IMR-90 (cell line): ENCODE results near the gene TRIM26. TPM values are rescaled to one million over a fixed set of nuclear protein-coding genes. Genes with fewer than 3 reads are reported as not detected.

Experiments used
- ATAC-seq: fragments of 200-7000 bp; cut with Tn5 transposase; 2 replicates; pipeline ENCODE4 v1.9.1; 2020; ENCODE audit warnings: low read depth, mild to moderate bottlenecking, moderate library complexity
- BruUV-seq: library from RNA; stranded (reverse); fragments of 400-500 nt; replicated peaks from 2 replicates; lab custom pipeline; 2021; lab: Mats Ljungman, UMichigan
- CTCF ChIA-PET: fragments of 300-600 bp; formaldehyde crosslinking; extraction: SDS; loops from one replicate; lab custom pipeline; 2021; ENCODE audit warnings: antibody characterized with exemption; lab: Yijun Ruan, JAX
- POLR2A ChIA-PET: fragments of 300-600 bp; sonication (Branson Sonifier 250); formaldehyde crosslinking; loops from one replicate; lab custom pipeline; 2022; ENCODE audit warnings: antibody characterized with exemption; ENCODE audit not compliant: unreplicated experiment; lab: Charles Lee
- DNase-seq: peaks from one replicate; pipeline ENCODE4 v3.0.0; 2013
- H2AFZ ChIP-seq: replicated peaks from 2 replicates; pipeline ENCODE3; 2013; ENCODE audit warnings: low read length, mild to moderate bottlenecking; ENCODE audit not compliant: poor library complexity
- H2AK5ac ChIP-seq: 2 replicates; pipeline ENCODE4 v1.6.1; 2013; ENCODE audit warnings: low read depth, low read length, inconsistent platforms
- H2AK9ac ChIP-seq: replicated peaks from 2 replicates; pipeline ENCODE3; 2013; ENCODE audit warnings: mild to moderate bottlenecking, low read depth, low read length, moderate library complexity; ENCODE audit not compliant: poor library complexity
- H2BK120ac ChIP-seq: 2 replicates; pipeline ENCODE4 v1.6.1; 2013; ENCODE audit warnings: low read depth, low read length, inconsistent platforms
- H2BK15ac ChIP-seq: 3 replicates; pipeline ENCODE4 v1.6.1; 2013; ENCODE audit warnings: low read depth, low read length, inconsistent platforms
- H2BK20ac ChIP-seq: 2 replicates; pipeline ENCODE4 v1.6.1; 2013; ENCODE audit warnings: low read depth, mild to moderate bottlenecking, inconsistent platforms, low read length, moderate library complexity
- H2BK5ac ChIP-seq: 2 replicates; pipeline ENCODE4 v1.6.1; 2013; ENCODE audit warnings: mild to moderate bottlenecking, low read depth, low read length, inconsistent platforms; ENCODE audit not compliant: poor library complexity, severe bottlenecking
- H3K14ac ChIP-seq: replicated peaks from 2 replicates; pipeline ENCODE4 v1.6.1; 2013; ENCODE audit warnings: low read depth, low read length, inconsistent platforms
- H3K18ac ChIP-seq: 2 replicates; pipeline ENCODE4 v1.6.1; 2013; ENCODE audit warnings: low read depth, low read length, control low read depth
- H3K23ac ChIP-seq: 2 replicates; pipeline ENCODE4 v1.6.1; 2013; ENCODE audit warnings: low read depth, low read length, inconsistent platforms
- H3K27ac ChIP-seq: 2 replicates; pipeline ENCODE4 v1.5.1; 2013; ENCODE audit warnings: mild to moderate bottlenecking, control low read depth, low read length; ENCODE audit not compliant: insufficient read depth
- H3K27me3 ChIP-seq: 2 replicates; pipeline ENCODE4 v1.6.1; 2013; ENCODE audit warnings: low read length; ENCODE audit not compliant: control insufficient read depth, insufficient read depth
- H3K36me3 ChIP-seq: 2 replicates; pipeline ENCODE4 v1.6.1; 2013; ENCODE audit warnings: low read length, mixed read lengths; ENCODE audit not compliant: control insufficient read depth, insufficient read depth
- H3K4ac ChIP-seq: 2 replicates; pipeline ENCODE4 v1.6.1; 2013; ENCODE audit warnings: low read depth, low read length, inconsistent platforms
- H3K4me1 ChIP-seq: 2 replicates; pipeline ENCODE4 v1.6.1; 2013; ENCODE audit warnings: low read length, mixed read lengths; ENCODE audit not compliant: control insufficient read depth, insufficient read depth
- H3K4me2 ChIP-seq: 2 replicates; pipeline ENCODE4 v1.6.1; 2013; ENCODE audit warnings: low read depth, mild to moderate bottlenecking, control low read depth, low read length, moderate library complexity
- H3K4me3 ChIP-seq: 2 replicates; pipeline ENCODE4 v1.5.1; 2013; ENCODE audit warnings: low read depth, mild to moderate bottlenecking, control low read depth, low read length, moderate library complexity; ENCODE audit not compliant: insufficient read depth
- H3K56ac ChIP-seq: 2 replicates; pipeline ENCODE4 v1.6.1; 2013; ENCODE audit warnings: low read length, inconsistent platforms; ENCODE audit not compliant: insufficient read depth; ENCODE audit errors: extremely low read depth
- H3K79me1 ChIP-seq, 2 experiments: 2 replicates each; pipeline ENCODE4 v1.6.1; 2013; ENCODE audit warnings: low read length in 2 of 2, inconsistent platforms in 1 of 2, low read depth in 1 of 2
- H3K9ac ChIP-seq: 2 replicates; pipeline ENCODE4 v1.6.1; 2013; ENCODE audit warnings: low read depth, low read length, control low read depth
- H3K9me1 ChIP-seq: 2 replicates; pipeline ENCODE4 v1.6.1; 2013; ENCODE audit warnings: low read length, inconsistent platforms; ENCODE audit not compliant: insufficient read depth
- H3K9me3 ChIP-seq: 2 replicates; pipeline ENCODE4 v1.6.1; 2013; ENCODE audit warnings: low read length; ENCODE audit not compliant: control insufficient read depth, insufficient read depth
- H4K20me1 ChIP-seq: 2 replicates; pipeline ENCODE4 v1.6.1; 2013; ENCODE audit warnings: low read length, inconsistent platforms; ENCODE audit not compliant: insufficient read depth
- H4K5ac ChIP-seq: 2 replicates; pipeline ENCODE4 v1.6.1; 2013; ENCODE audit warnings: mild to moderate bottlenecking, low read depth, low read length, control low read depth
- H4K8ac ChIP-seq, 2 experiments: 2 replicates each; pipeline ENCODE4 v1.6.1; 2013; ENCODE audit warnings: low read depth in 2 of 2, low read length in 2 of 2, control low read depth in 1 of 2, inconsistent platforms in 1 of 2
- H4K91ac ChIP-seq: 2 replicates; pipeline ENCODE4 v1.6.1; 2013; ENCODE audit warnings: low read depth, low read length, inconsistent platforms; ENCODE audit not compliant: insufficient read depth
- BHLHE40 ChIP-seq: fragments of 150-350 bp; IDR thresholded peaks from 2 replicates; pipeline ENCODE4 v1.6.1; 2016; ENCODE audit warnings: mild to moderate bottlenecking, low read depth, low read length
- CEBPB ChIP-seq: IDR thresholded peaks from 2 replicates; pipeline ENCODE4 v1.6.1; 2012; ENCODE audit warnings: low read depth, low read length, improper control_type of control experiment
- CHD1 ChIP-seq: IDR thresholded peaks from 2 replicates; pipeline ENCODE4 v1.6.1; 2012; ENCODE audit warnings: low read depth, low read length, improper control_type of control experiment
- ELK1 ChIP-seq: fragments of 150-350 bp; IDR thresholded peaks from 2 replicates; pipeline ENCODE4 v1.6.1; 2016; ENCODE audit warnings: low read depth, mild to moderate bottlenecking, low read length, moderate library complexity, borderline replicate concordance
- FOS ChIP-seq: fragments of 150-350 bp; IDR thresholded peaks from 2 replicates; pipeline ENCODE4 v1.6.1; 2016; ENCODE audit warnings: low read depth, low read length
- MAFK ChIP-seq: IDR thresholded peaks from 2 replicates; pipeline ENCODE4 v1.6.1; 2012; ENCODE audit warnings: low read depth, low read length, improper control_type of control experiment
- MXI1 ChIP-seq: IDR thresholded peaks from 2 replicates; pipeline ENCODE4 v1.6.1; 2012; ENCODE audit warnings: low read depth, mild to moderate bottlenecking, low read length, moderate library complexity, borderline replicate concordance
- NFE2L2 ChIP-seq: fragments of 150-350 bp; IDR thresholded peaks from 2 replicates; pipeline ENCODE4 v1.6.1; 2016; ENCODE audit warnings: low read depth, mild to moderate bottlenecking, low read length
- POLR2A ChIP-seq: IDR thresholded peaks from 2 replicates; pipeline ENCODE4 v1.6.1; 2012; ENCODE audit warnings: mild to moderate bottlenecking, low read depth, low read length
- RAD21 ChIP-seq: IDR thresholded peaks from 2 replicates; pipeline ENCODE4 v1.6.1; 2012; ENCODE audit warnings: low read length, improper control_type of control experiment
- RCOR1 ChIP-seq: IDR thresholded peaks from 2 replicates; pipeline ENCODE4 v1.6.1; 2012; ENCODE audit warnings: mild to moderate bottlenecking, low read length, improper control_type of control experiment; ENCODE audit not compliant: insufficient replicate concordance
- RFX5 ChIP-seq: IDR thresholded peaks from 2 replicates; pipeline ENCODE4 v1.8.0; 2012; ENCODE audit warnings: low read depth, mild to moderate bottlenecking, low read length, moderate library complexity
- SMC3 ChIP-seq: fragments of 150-350 bp; IDR thresholded peaks from 2 replicates; pipeline ENCODE4 v1.6.1; 2016; ENCODE audit warnings: low read depth, mild to moderate bottlenecking, antibody characterized with exemption, low read length, moderate library complexity
- WGBS, 2 experiments: methylation state at CpG; one replicate each; pipeline versions ENCODE4 v1.1.5 to v1.1.7; 2013; ENCODE audit warnings: missing lambda C conversion rate in 2 of 2; ENCODE audit not compliant: insufficient read length in 1 of 2; ENCODE audit errors: extremely low coverage in 2 of 2; 5-methylcytosine and 5-hydroxymethylcytosine counted together
- dilution Hi-C: fragments of 300-500 bp; cut with HindIII; formaldehyde crosslinking; loops from one replicate; pipeline ENCODE4 v1.14.3; 2018; ENCODE audit warnings: low sequenced_read_pairs; ENCODE audit not compliant: unreplicated experiment
- in situ Hi-C: fragments of 300-500 bp; cut with MboI; formaldehyde crosslinking; loops from 3 replicates; pipeline ENCODE4 v1.14.3; 2019; ENCODE audit warnings: low sequenced_read_pairs, inconsistent platforms, mixed read lengths
- intact Hi-C: fragments of 100-400 bp; cut with micrococcal nuclease; formaldehyde crosslinking; loops from 2 replicates; pipeline ENCODE4 v1.10.0; 2022
- polyA plus RNA-seq, 3 experiments: library from polyadenylated mRNA; depleted of rRNA; stranded (reverse); fragments of >200 nt; gene quantifications; 2 replicates each; pipeline ENCODE4 v1.2.3, GENCODE V29; 2012; ENCODE audit warnings: low replicate concordance in 1 of 3
- total RNA-seq: library from RNA; depleted of rRNA; stranded (reverse); fragments of >200 nt; gene quantifications from 2 replicates; pipeline ENCODE4 v1.2.3, GENCODE V29; 2012
- TF ChIP-seq, protein P1 (sequence below): fragments of 150-350 bp; IDR thresholded peaks from 2 replicates; pipeline ENCODE4 v1.6.1; 2017; ENCODE audit warnings: mild to moderate bottlenecking, antibody characterized with exemption, low read length, low read depth
- TF ChIP-seq, protein P2 (sequence below): conservative IDR thresholded peaks from 2 replicates; pipeline ENCODE4 v1.5.1; 2012; ENCODE audit warnings: mild to moderate bottlenecking, low read depth, low read length, improper control_type of control experiment

The TRIM26 gene
- total and polyA plus RNA-seq, 2 of the 4 experiments (the other 2 are of a cell fraction): 22.6 to 23.8 TPM

DNA sequence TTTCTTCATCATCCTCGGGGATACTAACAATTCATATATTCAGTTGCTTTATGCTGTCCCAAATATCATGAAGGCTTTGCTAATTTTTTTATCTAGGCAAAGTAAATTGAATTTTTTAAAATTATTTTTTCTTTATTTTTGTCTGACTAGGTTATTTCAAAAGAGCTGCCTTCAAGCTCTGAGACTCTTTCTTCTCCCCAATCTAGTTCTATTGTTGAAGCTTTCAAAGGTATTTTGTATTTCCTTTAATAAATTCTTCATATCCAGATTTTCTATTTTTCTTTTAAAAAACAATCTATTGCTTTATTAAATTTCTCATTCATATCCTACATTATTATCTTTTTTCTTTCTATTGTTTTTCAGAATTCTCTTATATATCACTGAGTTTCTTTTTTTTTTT, 33.1 kb downstream of the TRIM26 start:
- H3K14ac ChIP-seq: no peak overlapping the region
- H2BK15ac ChIP-seq: no peak overlapping the region
- H3K9me3 ChIP-seq: 0 out of 2 replicates have a peak, but pooled peaks cover 2% of the 10 kb centered on the region
- dilution Hi-C loops (no loop called here), in situ Hi-C loops (no loop called here), intact Hi-C loops (no loop called here)
- no peak overlapping the region for H4K5ac ChIP-seq
- no peak overlapping the region for H3K27ac ChIP-seq
- DNase-seq (no peak), ATAC-seq (no peak)
- H2AK5ac ChIP-seq: no peak overlapping the region
- H3K9ac ChIP-seq: no peak overlapping the region
- no peak overlapping the region for H2AK9ac ChIP-seq
- no peak overlapping the region for H3K4ac ChIP-seq
- WGBS, 2 experiments: no CpG with 5 or more reads among the region's 1 CpG
- BruUV-seq: no TSS peak
- no peaks in the 10 kb centered on the region for H3K9me1 ChIP-seq
- H3K4me2 ChIP-seq: no peak overlapping the region
- H2BK20ac ChIP-seq: no peak overlapping the region
- H3K79me1 ChIP-seq: no peaks in the 10 kb centered on the region
- H2AFZ ChIP-seq: no peak overlapping the region
- no peak overlapping the region for H3K56ac ChIP-seq
- no peak overlapping the region for H2BK5ac ChIP-seq
- H3K36me3 ChIP-seq: peaks cover 3% of the 10 kb centered on the region; the same call in 1 of the 2 replicates
- POLR2A ChIA-PET: no interaction called here
- no peak overlapping the region for H4K91ac ChIP-seq
- no peak overlapping the region for H3K23ac ChIP-seq
- H3K4me1 ChIP-seq: no peaks in the 10 kb centered on the region
- peaks cover 4% of the 10 kb centered on the region for H3K27me3 ChIP-seq
- CTCF ChIA-PET: no interaction called here
- no peak for TF ChIP-seq RFX5
- TF ChIP-seq, protein P1, sequence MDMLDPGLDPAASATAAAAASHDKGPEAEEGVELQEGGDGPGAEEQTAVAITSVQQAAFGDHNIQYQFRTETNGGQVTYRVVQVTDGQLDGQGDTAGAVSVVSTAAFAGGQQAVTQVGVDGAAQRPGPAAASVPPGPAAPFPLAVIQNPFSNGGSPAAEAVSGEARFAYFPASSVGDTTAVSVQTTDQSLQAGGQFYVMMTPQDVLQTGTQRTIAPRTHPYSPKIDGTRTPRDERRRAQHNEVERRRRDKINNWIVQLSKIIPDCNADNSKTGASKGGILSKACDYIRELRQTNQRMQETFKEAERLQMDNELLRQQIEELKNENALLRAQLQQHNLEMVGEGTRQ: no peak
- no peak for TF ChIP-seq BHLHE40
- no peak for TF ChIP-seq CEBPB
- no peak for TF ChIP-seq POLR2A
- TF ChIP-seq, protein P2, sequence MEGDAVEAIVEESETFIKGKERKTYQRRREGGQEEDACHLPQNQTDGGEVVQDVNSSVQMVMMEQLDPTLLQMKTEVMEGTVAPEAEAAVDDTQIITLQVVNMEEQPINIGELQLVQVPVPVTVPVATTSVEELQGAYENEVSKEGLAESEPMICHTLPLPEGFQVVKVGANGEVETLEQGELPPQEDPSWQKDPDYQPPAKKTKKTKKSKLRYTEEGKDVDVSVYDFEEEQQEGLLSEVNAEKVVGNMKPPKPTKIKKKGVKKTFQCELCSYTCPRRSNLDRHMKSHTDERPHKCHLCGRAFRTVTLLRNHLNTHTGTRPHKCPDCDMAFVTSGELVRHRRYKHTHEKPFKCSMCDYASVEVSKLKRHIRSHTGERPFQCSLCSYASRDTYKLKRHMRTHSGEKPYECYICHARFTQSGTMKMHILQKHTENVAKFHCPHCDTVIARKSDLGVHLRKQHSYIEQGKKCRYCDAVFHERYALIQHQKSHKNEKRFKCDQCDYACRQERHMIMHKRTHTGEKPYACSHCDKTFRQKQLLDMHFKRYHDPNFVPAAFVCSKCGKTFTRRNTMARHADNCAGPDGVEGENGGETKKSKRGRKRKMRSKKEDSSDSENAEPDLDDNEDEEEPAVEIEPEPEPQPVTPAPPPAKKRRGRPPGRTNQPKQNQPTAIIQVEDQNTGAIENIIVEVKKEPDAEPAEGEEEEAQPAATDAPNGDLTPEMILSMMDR: no peak
- no peak for TF ChIP-seq RAD21
- no peak for TF ChIP-seq CHD1
- no peak for TF ChIP-seq MAFK
- no peak for TF ChIP-seq NFE2L2
- TF ChIP-seq RCOR1: no peak
- TF ChIP-seq MXI1: no peak
- no peak for TF ChIP-seq FOS
- TF ChIP-seq SMC3: no peak
- no peak for TF ChIP-seq ELK1
- H3K4me3 ChIP-seq: no peak overlapping the region
- no peaks in the 10 kb centered on the region for H4K20me1 ChIP-seq
- H2BK120ac ChIP-seq: no peak overlapping the region
- no peak overlapping the region for H3K18ac ChIP-seq
- no peak overlapping the region for H4K8ac ChIP-seq
